ENCODE data around the gene HDAC5.
"Not testable (repeated sequence)": the region's sequence is repeated elsewhere in the genome, so short reads cannot be mapped to it uniquely, and the experiment has no call there.

The HDAC5 gene

GRCh38 chr17:44071198-44071520 is 52.3 kb downstream of the HDAC5 start:
- in situ Hi-C loops (cut with MboI; ENCODE audit: low sequenced_read_pairs) = no loop called here

- in situ Hi-C loops (cut with MboI; ENCODE audit: low sequenced_read_pairs) = no loop called here
Observed at GRCh38 chr17:44070455-44071197, 52.8 kb downstream of the HDAC5 start, which contains the start of gene G6PC3. Gene G6PC3, plus strand, starts transcription at chr17:44070735. Its CDS starts 231 bp downstream, at chr17:44070966.

GRCh38 chr17:44069974-44070454 is 53.4 kb downstream of the HDAC5 start:
- in situ Hi-C loops (cut with MboI; ENCODE audit: low sequenced_read_pairs) = no loop called here

- in situ Hi-C loops (cut with MboI; ENCODE audit: low sequenced_read_pairs) = no loop called here
Observed at GRCh38 chr17:44067545-44067940, 55.9 kb downstream of the HDAC5 start.

GRCh38 chr17:44066204-44066930 is 57.1 kb downstream of the HDAC5 start, which contains the start of gene LSM12:
Gene LSM12, minus strand, starts transcription at chr17:44066671. Its CDS starts 84 bp downstream, at chr17:44066587.
- in situ Hi-C loops (cut with MboI; ENCODE audit: low sequenced_read_pairs) = no loop called here

GRCh38 chr17:44065668-44066203 is 57.7 kb downstream of the HDAC5 start:
- in situ Hi-C loops (cut with MboI; ENCODE audit: low sequenced_read_pairs) = no loop called here

- in situ Hi-C loops (cut with MboI; ENCODE audit: low sequenced_read_pairs) = no loop called here
Observed at GRCh38 chr17:44063704-44064639, 59.5 kb downstream of the HDAC5 start.

- in situ Hi-C loops (cut with MboI; ENCODE audit: low sequenced_read_pairs) = no loop called here
Observed at GRCh38 chr17:44062871-44063270, 60.6 kb downstream of the HDAC5 start.

- in situ Hi-C loops (cut with MboI; ENCODE audit: low sequenced_read_pairs) = no loop called here
Observed at GRCh38 chr17:44061446-44061845, 62.0 kb downstream of the HDAC5 start.

- in situ Hi-C loops (cut with MboI; ENCODE audit: low sequenced_read_pairs) = no loop called here
Observed at GRCh38 chr17:44059101-44059892, 64.1 kb downstream of the HDAC5 start.

- in situ Hi-C loops (cut with MboI; ENCODE audit: low sequenced_read_pairs) = no loop called here
Observed at GRCh38 chr17:44053125-44053872, 70.1 kb downstream of the HDAC5 start.

GRCh38 chr17:44049294-44050060 is 74.0 kb downstream of the HDAC5 start:
- in situ Hi-C loops (cut with MboI; ENCODE audit: low sequenced_read_pairs) = no loop called here

GRCh38 chr17:44046893-44047292 is 76.5 kb downstream of the HDAC5 start:
- in situ Hi-C loops (cut with MboI; ENCODE audit: low sequenced_read_pairs) = not testable (repeated sequence)

- in situ Hi-C loops (cut with MboI; ENCODE audit: low sequenced_read_pairs) = no loop called here
Observed at GRCh38 chr17:44045486-44045885, 78.0 kb downstream of the HDAC5 start.

GRCh38 chr17:44044071-44044470 is 79.4 kb downstream of the HDAC5 start:
- in situ Hi-C loops (cut with MboI; ENCODE audit: low sequenced_read_pairs) = no loop called here

GRCh38 chr17:44043272-44043696 is 80.2 kb downstream of the HDAC5 start:
- in situ Hi-C loops (cut with MboI; ENCODE audit: low sequenced_read_pairs) = no loop called here

- in situ Hi-C loops (cut with MboI; ENCODE audit: low sequenced_read_pairs) = no loop called here
Observed at GRCh38 chr17:44039829-44040635, 83.4 kb downstream of the HDAC5 start.

- in situ Hi-C loops (cut with MboI; ENCODE audit: low sequenced_read_pairs) = no loop called here
Observed at GRCh38 chr17:44038604-44039011, 84.8 kb downstream of the HDAC5 start.

Data from HL-60/S4 treated with phorbol 12-myristate 13-acetate at 8.2 ng/mL for 4 days and 3 days (cell line).